KOPT-K1 (cell line): ENCODE data around the gene RHOB.

Source experiments
- H3K27ac ChIP-seq: fragments of 200-600 bp; sonication (generic); 2 replicates; pipeline ENCODE4 v1.5.1; 2016; ENCODE audit warnings: antibody characterized with exemption, mild to moderate bottlenecking, low read depth, low read length; ENCODE audit not compliant: poor library complexity, severe bottlenecking
- H3K36me3 ChIP-seq: fragments of 200-600 bp; sonication (generic); 2 replicates; pipeline ENCODE4 v1.5.1; 2017; ENCODE audit warnings: antibody characterized with exemption, mild to moderate bottlenecking, low read length, moderate library complexity; ENCODE audit not compliant: insufficient read depth
- H3K9me3 ChIP-seq: fragments of 200-600 bp; sonication (generic); 2 replicates; pipeline ENCODE4 v1.5.1; 2017; ENCODE audit warnings: antibody characterized with exemption, low read length, mild to moderate bottlenecking; ENCODE audit not compliant: insufficient read depth, poor library complexity, severe bottlenecking

RHOB gene

GRCh38 chr2:20468549-20469500 is 22.0 kb downstream of the RHOB start:
- Histone ChIP-seq H3K27ac (no peak overlapping the region), H3K9me3 (no peaks in the 10 kb centered on the region), H3K36me3 (no peaks in the 10 kb centered on the region)

DNA sequence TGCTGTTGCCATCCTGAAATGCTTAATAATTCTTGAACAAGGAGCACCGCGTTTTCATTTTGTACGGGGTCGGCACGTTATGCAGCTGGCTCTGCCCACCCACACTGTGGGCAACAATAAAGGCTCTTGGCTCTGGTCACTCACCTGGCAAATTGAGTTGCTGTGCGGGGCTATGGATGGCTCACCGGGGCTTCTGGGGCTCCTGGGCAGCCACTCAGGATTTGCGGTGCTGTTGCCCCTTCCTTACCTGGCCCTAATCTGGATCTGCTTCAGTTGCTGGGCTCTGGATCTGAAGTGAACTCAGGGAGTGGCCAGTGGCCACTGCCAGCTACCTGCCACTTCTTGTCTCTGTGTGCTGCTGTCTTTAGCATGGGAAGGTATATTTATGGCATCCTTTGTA is 22.7 kb downstream of the RHOB start:
- Histone ChIP-seq H3K36me3 (no peaks in the 10 kb centered on the region), H3K9me3 (no peaks in the 10 kb centered on the region), H3K27ac (no peak overlapping the region)

DNA sequence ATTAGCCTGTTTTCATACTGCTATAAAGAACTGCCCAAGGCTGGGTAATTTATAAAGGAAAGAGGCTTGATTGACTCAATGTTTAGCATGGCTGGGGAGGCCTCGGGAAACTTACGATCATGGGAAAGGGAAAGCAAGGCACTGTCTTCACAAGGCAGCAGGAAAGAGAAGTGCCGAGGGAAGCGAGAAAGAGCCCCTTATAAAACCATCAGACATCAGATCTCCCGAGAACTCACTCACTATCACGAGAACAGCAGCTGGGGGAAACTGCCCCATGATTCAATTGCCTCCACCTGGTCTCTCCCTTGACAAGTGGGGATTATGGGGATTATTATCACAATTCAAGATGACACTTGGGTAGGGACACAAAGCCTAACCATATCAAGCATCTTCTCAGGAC is 23.3 kb downstream of the RHOB start:
- Histone ChIP-seq H3K36me3 (no peaks in the 10 kb centered on the region), H3K27ac (no peak overlapping the region), H3K9me3 (no peaks in the 10 kb centered on the region)

DNA sequence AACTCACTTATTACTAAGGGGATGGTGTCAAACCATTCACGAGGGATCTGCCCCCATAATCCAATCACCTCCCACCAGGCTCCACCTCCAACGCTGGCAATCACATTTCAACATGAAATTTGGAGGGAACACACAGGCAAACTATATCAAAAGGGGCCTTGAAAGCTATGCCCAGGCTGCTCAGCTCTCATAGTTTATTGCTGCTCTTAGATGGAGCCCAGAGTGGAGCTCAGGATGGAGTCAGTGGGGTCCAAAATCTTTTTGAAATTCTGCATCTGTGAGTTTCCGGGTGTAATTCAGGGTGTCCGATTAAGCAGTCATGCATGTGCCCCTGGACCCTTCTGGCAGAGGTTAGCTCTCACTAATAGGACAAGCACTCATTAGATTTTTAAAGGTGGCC is 24.3 kb downstream of the RHOB start:
- H3K36me3 ChIP-seq, result no peaks in the 10 kb centered on the region
- no peak overlapping the region for H3K27ac ChIP-seq
- H3K9me3 ChIP-seq, result no peaks in the 10 kb centered on the region

- Histone ChIP-seq H3K27ac (no peak overlapping the region), H3K9me3 (no peaks in the 10 kb centered on the region), H3K36me3 (no peaks in the 10 kb centered on the region)
Measured at GRCh38 chr2:20471902-20472559, 25.2 kb downstream of the RHOB start.

DNA sequence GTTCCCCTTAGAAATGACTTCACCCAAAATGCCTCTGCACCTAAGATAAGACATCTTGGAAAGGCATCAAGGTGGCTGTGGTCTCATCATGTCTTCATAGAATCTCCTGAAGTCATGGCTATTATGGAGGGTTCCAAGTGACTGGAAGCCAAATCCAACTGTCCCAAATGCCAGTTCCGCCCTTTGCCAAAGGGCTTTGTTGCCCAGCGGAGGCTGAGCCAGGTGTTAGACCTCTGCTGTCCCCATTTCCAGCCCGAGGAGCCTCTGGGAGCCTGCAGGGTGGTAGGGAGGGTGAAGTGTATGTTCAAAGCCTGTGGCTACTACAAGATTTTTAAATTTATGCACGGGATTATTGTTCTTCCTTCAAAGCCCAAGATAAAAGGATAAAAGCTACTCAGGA is 25.7 kb downstream of the RHOB start:
- Histone ChIP-seq H3K9me3 (no peaks in the 10 kb centered on the region), H3K36me3 (no peaks in the 10 kb centered on the region), H3K27ac (no peak overlapping the region)

GRCh38 chr2:20473128-20473527 is 26.3 kb downstream of the RHOB start:
- no peak overlapping the region for H3K27ac ChIP-seq
- H3K36me3 ChIP-seq, result no peaks in the 10 kb centered on the region
- no peaks in the 10 kb centered on the region for H3K9me3 ChIP-seq

GRCh38 chr2:20474757-20475566 is 28.1 kb downstream of the RHOB start:
- H3K36me3 ChIP-seq, result no peaks in the 10 kb centered on the region
- peaks cover 8% of the 10 kb centered on the region for H3K9me3 ChIP-seq
- H3K27ac ChIP-seq, result no peak overlapping the region

GRCh38 chr2:20475567-20475952 is 28.7 kb downstream of the RHOB start:
- Histone ChIP-seq H3K9me3 (peaks cover 8% of the 10 kb centered on the region), H3K27ac (no peak overlapping the region), H3K36me3 (no peaks in the 10 kb centered on the region)

DNA sequence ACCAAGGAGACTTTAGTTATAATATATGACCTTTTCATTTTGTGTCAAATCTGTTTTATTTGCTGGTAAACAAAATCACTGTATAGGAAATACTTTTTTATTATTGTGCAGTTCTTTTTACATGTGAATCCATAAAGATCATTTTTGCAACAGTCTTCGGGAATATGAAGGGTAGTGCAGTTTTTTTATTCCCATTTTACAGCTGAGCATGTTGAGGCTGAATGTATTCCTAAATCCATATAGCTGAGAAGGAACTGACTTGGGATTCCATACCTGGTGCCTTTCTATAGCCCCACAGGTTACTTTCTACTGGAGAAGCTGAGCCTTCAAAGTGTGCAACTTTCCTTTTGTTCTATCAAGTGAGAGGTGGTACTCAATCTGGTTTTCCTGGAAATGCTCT is 29.6 kb downstream of the RHOB start:
- Histone ChIP-seq H3K27ac (no peak overlapping the region), H3K9me3 (peaks cover 8% of the 10 kb centered on the region), H3K36me3 (no peaks in the 10 kb centered on the region)

GRCh38 chr2:20476950-20477349 is 30.1 kb downstream of the RHOB start:
- no peak overlapping the region for H3K27ac ChIP-seq
- peaks cover 8% of the 10 kb centered on the region for H3K9me3 ChIP-seq
- no peaks in the 10 kb centered on the region for H3K36me3 ChIP-seq

DNA sequence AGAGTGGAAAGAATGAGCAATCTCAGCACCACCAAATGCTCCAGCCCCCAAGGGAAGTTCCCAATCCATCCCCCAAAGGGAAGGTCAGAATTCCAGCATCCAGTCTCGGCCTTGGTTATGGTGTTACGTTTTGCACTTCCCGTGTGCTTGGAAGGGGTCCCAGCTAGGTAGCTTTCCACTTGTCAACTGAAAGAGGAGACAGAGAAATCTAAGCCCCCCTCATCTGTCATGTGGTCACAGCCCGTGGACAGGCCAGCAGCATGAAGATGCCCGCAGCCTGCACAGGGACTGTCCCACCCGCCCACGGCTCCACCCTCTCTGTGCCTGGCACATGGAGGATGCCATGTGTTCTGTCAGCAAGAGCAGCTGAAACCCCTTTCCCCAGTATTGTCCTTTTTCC is 32.1 kb downstream of the RHOB start:
- Histone ChIP-seq H3K27ac (no peak overlapping the region), H3K36me3 (no peaks in the 10 kb centered on the region), H3K9me3 (peaks cover 8% of the 10 kb centered on the region)

DNA sequence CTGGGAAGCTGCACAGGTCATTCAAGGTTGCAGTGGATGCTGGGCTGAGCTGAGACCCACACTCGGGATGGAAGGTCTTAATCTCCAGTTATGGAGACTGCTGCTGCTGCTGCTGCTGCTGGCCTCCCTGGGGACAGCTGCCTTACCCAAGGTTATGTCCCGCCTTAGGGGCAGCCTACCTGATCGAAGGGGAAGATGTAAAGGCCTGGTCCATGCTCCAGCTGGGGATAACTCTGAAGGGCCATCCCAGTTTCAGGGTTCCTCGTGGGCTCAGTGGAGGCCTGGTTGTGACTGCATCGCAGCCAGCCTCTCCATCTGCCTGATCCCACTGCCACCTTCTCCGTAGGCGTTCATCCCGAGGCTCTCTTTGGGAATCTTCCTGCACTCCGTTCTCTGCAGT is 33.0 kb downstream of the RHOB start:
- no peaks in the 10 kb centered on the region for H3K36me3 ChIP-seq
- no peak overlapping the region for H3K27ac ChIP-seq
- peaks cover 8% of the 10 kb centered on the region for H3K9me3 ChIP-seq

DNA sequence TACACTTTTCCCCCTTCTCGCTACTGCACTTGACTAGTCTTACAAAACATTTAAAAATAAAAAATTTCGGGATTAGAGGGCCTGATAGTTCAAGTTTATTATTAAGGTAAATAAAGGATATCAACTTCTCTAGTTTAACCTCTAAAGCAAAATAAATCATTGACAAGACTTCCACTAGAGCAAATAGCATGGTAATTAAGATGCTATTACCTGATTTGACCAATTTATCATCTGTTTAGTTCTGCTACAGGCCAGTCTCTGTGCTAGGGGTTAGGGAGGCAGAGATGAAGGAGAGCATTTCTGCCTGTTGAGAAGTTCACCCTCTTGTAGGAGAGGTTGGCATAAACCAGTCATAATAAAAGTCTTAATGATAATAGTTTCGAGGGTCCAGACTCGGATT is 34.0 kb downstream of the RHOB start:
- Histone ChIP-seq H3K36me3 (no peaks in the 10 kb centered on the region), H3K9me3 (peaks cover 8% of the 10 kb centered on the region), H3K27ac (no peak overlapping the region)

- Histone ChIP-seq H3K27ac (no peak overlapping the region), H3K36me3 (no peaks in the 10 kb centered on the region), H3K9me3 (peaks cover 8% of the 10 kb centered on the region)
Measured at GRCh38 chr2:20481798-20482405, 35.0 kb downstream of the RHOB start.
